Stimulated activated CD4-positive, alpha-beta T cell treated with anti-CD3 and anti-CD28 coated beads, TNF-alpha, amount 100 ng/mL, for 4 hours (primary cell): ENCODE data around the gene IL15RA.
"Not testable (repeated sequence)": the region's sequence is repeated elsewhere in the genome, so short reads cannot be mapped to it uniquely, and the experiment has no call there.

ENCODE experiments used
- DNase-seq, 3 experiments: peaks; one replicate each; pipeline ENCODE4 v3.0.0-alpha.2; 2020; ENCODE audit warnings: low read depth in 3 of 3

The IL15RA gene

DNA sequence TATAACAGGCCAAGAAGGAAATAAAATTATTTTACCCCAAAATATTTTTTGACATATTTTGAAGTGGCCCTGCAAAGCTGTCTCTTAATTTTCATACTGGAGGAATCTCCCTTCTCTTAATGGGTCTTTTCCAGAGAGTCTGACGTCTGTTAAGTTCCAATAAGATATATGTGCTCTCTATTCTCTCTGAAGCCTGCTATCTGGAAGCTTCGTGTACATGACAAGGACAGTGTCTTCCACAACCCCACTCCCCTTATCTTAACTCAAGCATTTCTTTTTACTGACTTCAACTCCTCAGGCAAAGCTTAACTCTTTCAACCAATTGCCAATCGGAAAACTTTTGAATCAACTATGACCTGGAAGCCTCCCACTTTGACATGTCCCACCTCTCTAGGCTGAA, 29.2 kb upstream of the IL15RA start:
- DNase-seq, result no peak

GRCh38 chr10:6005856-6006395, 28.6 kb upstream of the IL15RA start:
- no peak for DNase-seq

GRCh38 chr10:6005161-6005804, 27.9 kb upstream of the IL15RA start:
- not testable (repeated sequence) for DNase-seq

- no peak for DNase-seq
Observed at GRCh38 chr10:6002809-6003510, 25.6 kb upstream of the IL15RA start.

GRCh38 chr10:5999440-6000165, 22.3 kb upstream of the IL15RA start:
- DNase-seq, result no peak

GRCh38 chr10:5996696-5997095, 19.4 kb upstream of the IL15RA start:
- DNase-seq, result no peak

DNA sequence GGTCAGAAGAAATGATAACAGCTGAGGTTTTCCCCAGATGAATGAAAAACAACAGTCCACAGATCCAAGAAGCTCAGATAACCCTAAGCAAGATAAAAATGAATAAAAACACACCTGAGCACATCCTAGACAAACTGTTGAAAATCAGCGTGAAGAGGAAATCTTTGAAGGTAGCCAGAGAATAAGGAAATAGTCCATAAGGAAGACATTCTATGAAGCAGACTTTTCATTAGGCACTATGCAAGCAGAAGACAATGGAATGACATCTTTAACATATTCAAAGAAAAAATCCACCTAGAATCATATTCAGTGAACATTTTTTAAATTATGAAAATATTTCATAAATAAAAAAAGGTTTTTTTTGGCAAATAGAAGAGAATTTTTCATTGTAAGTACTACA, 15.1 kb upstream of the IL15RA start:
- DNase-seq, result no peak

DNA sequence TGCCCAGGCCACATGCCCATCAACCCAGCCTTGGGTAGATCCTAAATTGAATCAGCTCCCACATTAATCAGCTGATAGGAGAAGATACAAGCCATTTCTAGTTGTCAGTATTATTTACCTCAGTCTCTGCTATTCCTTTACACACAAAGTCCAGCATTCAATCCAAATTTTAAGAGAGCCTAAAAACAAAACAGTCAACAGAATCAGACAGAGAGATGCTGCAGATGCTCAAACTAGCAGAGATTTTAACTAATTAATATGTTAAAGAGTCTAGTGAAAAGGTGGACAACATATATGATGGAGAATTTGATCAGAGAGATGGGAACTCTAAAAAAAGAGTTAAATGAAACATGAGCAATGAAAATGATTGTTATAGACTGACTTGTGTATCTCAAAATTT, 14.4 kb upstream of the IL15RA start:
- no peak for DNase-seq

GRCh38 chr10:5989756-5990155, 12.4 kb upstream of the IL15RA start:
- no peak for DNase-seq

DNA sequence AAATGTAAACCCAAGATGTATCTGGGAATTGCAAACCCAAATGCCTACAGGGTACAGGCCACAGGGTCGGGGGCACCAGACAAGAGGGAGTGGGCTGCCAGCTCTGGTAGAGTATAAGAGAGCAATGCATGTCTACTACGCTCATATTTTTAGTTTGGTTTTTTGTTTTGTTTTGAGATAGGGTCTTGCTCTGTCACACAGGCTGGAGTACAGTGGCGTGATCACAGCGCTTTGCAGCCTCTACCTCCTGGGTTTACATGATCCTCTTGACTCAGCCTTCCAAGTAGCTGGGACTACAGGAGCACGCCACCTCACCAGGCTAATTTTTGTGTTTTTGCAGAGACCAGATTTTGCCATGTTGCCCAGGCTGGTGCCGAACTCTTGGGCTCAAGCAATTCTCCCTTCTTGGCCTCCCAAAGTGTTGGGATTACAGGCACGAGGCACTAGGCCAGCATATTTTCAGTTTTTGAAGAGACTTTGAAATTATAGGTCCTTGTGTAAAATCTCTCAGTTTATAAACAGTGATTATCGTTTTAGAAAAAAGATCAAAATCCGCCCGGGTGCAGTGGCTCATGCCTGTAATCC, 11.1 kb upstream of the IL15RA start:
- DNase-seq, result no peak

DNA sequence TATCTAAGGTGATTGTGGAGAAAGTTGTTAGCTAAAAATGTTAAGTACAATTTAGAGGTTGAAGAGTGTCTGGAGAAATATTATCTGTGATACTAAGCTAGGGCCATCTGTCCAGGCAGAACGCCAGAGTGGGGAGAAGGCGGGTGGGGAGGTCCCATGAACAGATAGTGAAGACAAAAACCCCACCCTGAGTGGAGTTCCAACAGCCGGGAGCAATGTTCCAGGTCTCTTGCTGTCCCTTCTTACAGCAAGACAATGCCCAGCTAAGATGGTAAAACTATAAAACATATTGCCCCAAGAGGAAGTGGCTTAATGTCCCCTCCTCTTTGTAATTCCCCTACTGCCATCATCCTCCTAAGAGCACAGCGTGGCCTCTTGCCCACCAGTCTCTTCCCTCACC, 10.4 kb upstream of the IL15RA start:
- no peak for DNase-seq

- no peak for DNase-seq
Observed at GRCh38 chr10:5985029-5985428, 7.7 kb upstream of the IL15RA start.

DNA sequence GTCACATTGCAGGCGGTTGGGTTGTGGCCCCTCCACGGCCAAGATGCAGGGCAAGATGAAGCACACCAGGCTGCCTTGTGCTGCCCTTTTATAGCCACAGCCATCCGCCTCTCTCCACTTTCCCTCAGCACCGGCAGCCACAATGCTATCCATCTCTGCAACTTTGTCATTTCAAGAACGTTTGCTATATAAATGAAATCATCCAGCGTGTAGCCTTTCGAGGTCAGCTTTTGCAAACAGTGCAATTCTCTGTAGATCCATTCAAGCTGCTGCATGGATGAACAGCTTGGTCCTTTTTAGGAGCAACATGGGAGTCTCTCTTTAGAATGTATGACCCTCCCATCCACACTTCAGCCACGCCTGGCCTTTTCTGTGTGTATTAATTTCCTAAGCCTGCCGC, 6.4 kb upstream of the IL15RA start:
- DNase-seq, result no peak

DNA sequence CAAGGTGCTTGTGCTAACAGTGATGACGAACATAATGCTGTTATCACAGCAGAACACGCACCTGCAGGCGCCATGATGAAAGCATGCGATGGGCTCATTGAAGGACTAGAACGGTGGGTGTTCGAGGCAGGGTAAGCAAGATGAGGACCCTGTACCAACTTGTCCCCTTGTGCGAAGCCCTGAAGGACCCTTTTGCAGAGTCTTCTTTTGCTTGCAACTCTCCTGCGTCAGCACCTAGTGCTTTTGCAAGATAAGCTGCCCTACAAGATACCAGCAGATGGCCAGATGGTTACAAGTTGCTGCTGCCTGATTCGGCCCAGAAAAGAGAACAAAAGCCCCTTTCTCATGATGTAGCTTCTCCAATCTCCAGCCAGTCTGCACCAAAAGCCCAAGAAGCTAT, 4.2 kb upstream of the IL15RA start:
- no peak for DNase-seq

- DNase-seq, result no peak
Observed at GRCh38 chr10:5978230-5978489, 817 bp upstream of the IL15RA start.

DNA sequence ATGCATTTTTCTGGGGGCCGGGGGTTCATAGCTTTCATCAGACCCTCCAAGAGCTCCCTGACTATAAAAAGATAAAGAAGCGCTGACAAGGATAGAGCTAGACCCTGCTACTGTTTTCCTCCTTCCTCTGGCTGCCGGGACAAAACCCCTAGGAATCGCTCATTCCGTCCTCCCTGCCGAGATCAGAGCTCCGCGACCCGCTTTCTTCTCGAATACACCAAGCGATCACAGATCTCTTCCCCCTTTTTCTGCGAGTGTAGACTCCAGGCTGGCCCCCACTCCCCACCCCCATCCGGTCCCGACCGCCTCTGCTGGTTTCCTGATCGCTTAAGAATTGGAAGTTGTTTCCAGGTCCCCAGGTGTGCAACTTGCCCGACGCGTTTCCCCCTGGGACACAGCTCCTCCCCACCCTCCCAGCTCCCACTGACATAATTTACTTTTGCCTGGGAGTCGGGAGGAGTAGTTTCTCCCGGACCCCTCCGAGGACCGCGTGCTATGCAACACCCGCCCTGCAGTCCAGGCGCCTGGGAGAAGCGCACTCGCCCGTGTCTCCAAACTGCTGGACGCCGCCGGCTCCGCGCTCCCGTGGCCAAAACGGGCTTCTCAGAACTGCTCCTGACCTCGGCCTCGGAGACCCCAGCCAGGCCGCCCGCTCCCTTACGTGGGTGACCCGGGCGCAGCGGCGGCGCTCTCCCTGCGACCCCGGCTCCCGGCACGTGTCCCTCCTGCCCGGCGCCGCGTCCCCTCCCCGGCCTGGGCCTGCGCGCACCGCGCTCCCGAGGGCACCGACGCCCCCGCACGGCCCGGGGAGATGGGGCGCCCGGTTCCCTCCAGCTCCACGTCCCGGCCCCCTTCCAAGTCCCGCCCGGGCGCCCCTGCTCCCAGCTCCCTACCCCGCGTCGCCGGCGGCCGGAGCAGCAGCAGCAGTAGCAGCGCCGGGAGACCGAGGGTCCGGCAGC, 552 bp downstream of the IL15RA start:
- DNase-seq, result peak; percentile 11 to 29 (median 15)

GRCh38 chr10:5975641-5976473, 1.5 kb downstream of the IL15RA start:
- DNase-seq, result peak; percentile 23 to 37 (median 29)

GRCh38 chr10:5973069-5973468, 4.3 kb downstream of the IL15RA start:
- DNase-seq, result no peak

DNA sequence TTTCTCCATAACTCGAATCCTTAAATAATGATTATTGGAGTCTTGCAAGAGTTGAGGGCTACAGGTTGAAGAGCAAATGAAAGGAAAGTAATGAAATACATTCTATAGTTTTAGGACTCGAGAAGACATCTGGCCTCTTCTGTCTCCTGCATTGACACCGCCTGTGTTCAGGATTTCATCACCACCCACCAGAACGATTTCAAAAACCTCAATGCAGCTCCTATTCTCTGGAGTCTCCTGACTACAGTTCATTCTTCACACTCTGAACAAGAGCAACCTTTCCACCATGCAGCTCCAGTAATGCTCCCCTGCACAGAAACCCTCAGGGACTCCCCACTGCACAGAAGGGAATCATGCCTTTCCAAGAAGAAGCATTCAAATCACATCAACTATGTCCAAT, 5.5 kb downstream of the IL15RA start:
- no peak for DNase-seq

DNA sequence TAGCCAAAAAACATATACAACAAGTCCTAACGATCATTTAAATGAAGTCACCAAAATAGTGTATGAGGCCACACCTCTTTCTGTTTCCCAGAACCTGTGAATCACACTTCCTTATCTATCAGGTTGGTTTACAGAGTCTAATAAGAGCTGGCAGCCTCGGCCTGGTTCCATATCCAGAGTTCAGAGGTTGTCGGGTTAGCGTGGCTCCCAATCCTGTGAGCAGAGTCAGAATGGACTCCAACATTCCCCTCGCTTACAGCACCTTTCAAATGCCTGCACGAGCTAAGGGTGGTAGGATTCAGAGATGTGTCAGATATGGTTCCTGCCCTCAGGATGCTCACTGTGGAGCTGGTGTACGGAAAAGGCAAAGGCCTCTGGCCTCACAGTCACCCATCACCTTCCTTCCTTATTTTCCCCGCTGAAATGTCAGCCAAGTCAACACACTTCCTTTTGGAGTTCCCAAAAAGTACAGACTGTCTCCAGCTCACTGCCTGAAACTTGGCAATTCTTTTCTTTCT, 6.0 kb downstream of the IL15RA start:
- no peak for DNase-seq
